GM13976 (cell line): ENCODE results near the gene DISC1.

ENCODE experiments used
- DNase-seq: peaks from one replicate; pipeline ENCODE4 v3.0.0; 2012; ENCODE audit warnings: low spot score
- in situ Hi-C: fragments of 300-500 bp; cut with MboI; formaldehyde crosslinking; loops from one replicate; pipeline ENCODE4 v1.12.0; 2022; ENCODE audit warnings: low sequenced_read_pairs, mixed read lengths, inconsistent platforms; ENCODE audit not compliant: unreplicated experiment
- TF ChIP-seq, protein P1 (sequence below): IDR thresholded peaks from 2 replicates; pipeline ENCODE4 v1.5.1; 2012; ENCODE audit warnings: borderline replicate concordance, mild to moderate bottlenecking; ENCODE audit not compliant: insufficient read depth; ENCODE audit errors: extremely low read depth, missing control alignments, control extremely low read depth

Gene DISC1

DNA sequence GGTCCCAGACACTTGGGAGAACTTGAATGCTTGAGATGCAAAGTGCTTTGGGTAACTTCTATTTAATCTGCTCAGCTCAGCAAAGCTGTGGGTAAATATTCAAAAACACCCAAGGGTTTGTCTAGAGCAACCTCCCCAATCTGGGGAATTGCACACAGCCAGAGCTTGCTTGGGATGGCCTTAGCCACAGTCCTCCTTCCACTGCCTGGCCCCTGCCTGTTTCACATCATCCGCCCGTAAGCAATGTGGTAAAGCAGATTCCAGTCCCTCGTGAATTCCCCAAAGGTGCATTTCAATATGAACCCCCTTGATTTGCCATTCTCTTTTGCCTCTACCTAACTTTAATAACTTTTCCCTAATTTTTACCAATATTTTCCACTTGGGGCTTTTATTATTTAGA lies 418.1 kb downstream of the DISC1 start:
- in situ Hi-C loops, result no loop called here
- no peak for DNase-seq
- TF ChIP-seq, protein P1, sequence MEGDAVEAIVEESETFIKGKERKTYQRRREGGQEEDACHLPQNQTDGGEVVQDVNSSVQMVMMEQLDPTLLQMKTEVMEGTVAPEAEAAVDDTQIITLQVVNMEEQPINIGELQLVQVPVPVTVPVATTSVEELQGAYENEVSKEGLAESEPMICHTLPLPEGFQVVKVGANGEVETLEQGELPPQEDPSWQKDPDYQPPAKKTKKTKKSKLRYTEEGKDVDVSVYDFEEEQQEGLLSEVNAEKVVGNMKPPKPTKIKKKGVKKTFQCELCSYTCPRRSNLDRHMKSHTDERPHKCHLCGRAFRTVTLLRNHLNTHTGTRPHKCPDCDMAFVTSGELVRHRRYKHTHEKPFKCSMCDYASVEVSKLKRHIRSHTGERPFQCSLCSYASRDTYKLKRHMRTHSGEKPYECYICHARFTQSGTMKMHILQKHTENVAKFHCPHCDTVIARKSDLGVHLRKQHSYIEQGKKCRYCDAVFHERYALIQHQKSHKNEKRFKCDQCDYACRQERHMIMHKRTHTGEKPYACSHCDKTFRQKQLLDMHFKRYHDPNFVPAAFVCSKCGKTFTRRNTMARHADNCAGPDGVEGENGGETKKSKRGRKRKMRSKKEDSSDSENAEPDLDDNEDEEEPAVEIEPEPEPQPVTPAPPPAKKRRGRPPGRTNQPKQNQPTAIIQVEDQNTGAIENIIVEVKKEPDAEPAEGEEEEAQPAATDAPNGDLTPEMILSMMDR, result no peak

DNA sequence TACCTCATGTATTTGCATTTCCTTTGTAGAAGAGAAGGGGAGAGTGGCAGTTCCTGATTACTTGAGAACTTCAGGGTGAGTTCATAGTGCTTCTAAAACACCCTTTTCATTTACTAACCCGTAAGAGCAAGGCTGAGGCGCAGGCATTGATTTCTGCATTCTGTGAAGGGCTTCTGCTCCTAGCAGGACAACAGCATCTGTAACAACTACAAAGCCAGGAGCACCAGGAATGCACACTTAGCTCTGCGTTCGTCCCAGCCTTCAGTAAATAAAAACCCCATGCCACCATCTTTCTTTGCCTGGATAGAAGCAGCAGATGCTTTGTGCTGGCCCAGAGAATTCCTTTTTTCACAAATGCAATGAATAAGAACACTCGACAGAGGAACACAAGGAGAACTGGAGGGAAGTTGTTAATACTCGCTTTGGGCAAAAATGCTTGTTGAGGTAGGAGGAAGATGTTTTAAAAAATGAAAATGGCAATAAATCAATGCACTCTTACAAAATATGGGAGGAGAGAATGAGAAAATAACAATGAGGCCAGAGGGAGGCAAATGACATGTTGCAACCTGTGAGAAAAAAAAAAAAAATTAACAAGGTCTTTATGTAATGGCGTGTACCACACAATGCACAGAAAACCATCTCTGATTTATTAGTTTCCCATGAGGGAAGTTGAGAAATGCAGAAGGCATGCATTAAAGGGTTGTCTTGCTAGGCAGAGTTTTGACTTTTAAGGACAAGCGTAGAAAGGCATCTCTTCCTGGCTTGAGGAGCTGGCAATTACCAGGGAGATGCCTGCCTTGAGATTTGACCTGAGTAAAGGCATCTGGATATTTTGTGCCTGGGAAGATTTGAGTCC lies 418.8 kb downstream of the DISC1 start:
- in situ Hi-C loops, result no loop called here
- no peak for DNase-seq

DNA sequence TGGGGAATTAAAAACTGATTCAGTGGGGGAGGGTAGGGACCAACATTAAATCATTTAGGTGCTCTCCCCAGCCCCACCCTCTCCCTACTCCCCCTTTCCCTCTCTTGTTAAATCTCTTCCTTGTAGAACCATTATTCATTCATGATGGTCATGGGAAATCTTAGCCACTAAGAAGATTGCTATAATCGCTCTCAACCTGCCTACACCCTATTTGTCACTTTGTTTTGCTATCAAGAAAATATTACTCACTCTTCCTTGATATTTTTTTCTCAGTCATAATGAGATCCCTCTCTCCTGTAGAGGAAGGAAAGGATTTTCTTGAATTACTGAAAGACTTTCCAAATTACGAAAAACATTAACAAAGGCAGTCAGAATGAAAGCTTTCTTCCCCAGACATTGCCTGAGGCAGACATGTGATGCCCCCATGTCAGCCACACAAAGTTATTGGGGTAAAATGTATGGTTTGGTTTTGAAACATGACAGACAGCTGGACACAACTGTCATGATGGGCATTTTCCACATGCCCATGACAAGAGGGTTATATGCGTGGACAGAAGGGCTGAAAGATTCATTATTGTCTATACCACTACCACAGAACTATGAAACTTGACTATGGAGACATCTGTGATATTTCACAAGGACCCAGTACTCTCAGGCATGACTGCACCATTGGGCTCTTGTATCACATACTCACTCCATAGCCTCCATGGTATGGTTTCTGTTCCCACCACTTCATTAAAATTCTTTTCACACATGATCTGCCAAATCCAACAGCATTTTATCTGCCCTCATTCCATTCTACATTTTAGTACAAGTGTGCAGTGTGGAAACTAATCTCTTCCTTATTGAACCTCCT lies 420.1 kb downstream of the DISC1 start:
- TF ChIP-seq, protein P1, result no peak
- no peak for DNase-seq
- in situ Hi-C loops, result no loop called here

More for the DNA sequence above, 418.8 kb downstream of the DISC1 start:
- TF ChIP-seq, protein P1, result no peak

DNA sequence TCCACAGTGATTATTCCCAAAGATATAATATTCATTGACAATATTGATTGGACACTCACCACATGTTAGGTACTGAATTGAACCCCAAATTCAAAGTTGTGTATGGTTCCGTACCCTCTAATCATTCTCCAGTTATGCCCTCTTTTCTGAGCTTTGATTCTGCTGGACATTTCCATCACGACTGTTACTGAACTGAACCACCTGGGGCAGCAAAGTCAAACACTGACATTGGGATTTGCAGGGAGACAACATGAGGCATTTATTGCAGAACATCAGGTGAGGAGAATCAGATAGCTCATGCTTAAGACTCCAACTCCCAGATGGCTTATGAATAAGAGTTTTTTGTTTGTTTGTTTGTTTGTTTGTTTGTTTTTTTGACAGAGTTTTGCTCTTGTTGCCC lies 420.9 kb downstream of the DISC1 start:
- in situ Hi-C loops, result no loop called here
- DNase-seq, result no peak
- TF ChIP-seq, protein P1, result no peak

DNA sequence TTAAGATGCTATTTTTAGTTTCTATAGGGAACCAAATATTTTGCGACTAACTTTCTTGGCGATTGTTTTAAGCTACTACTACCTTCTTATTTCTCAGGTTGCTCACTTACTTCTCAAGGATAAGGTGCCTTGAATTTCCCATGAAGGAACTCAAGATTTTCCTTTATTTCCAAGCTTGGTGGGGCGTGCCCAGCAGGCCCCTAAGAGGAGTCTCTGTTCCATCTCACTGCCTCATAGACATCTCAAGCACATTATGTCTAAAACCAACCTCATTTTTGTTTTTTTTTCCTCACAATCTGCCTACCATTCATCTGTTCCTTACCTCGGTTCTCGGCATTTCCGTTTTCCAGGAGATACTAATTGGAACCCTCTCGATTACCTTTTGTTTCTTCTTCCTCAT lies 421.9 kb downstream of the DISC1 start:
- DNase-seq, result no peak
- in situ Hi-C loops, result no loop called here

DNA sequence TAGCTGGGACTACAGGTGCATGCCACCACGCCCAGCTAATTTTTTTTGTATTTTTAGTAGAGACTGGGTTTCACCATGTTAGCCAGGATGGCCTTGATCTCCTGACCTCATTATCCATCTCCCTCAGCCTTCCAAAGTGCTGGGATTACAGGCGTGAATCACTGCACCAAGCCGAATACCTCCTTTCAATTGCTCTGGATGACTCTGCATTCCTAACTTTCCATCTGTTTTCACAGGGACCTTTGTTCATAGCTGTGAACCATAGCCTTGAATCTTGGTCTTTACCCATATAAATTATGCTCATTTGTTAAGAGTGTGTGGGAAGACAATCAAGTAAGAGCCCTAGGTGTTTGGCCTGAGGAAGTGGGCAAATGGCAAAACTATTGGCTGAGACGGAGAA lies 422.7 kb downstream of the DISC1 start:
- TF ChIP-seq, protein P1, result no peak
- in situ Hi-C loops, result no loop called here
- DNase-seq, result no peak

More for the DNA sequence above, 421.9 kb downstream of the DISC1 start:
- TF ChIP-seq, protein P1, result no peak
